ENCODE results near the gene APBB1IP. TPM values are rescaled to one million over a fixed set of nuclear protein-coding genes. Genes with fewer than 3 reads are reported as not detected.
"Not testable (repeated sequence)": the region's sequence is repeated elsewhere in the genome, so short reads cannot be mapped to it uniquely, and the experiment has no call there.

APBB1IP gene
- total RNA-seq, 1 donor from 2014 or later: 40.0 TPM

GRCh38 chr10:26488344-26488743, 50.2 kb downstream of the APBB1IP start:
- H3K36me3 Mint-ChIP-seq (ENCODE audit: low read depth): peaks cover 30% of the 10 kb centered on the region
- intact Hi-C loops (cut with micrococcal nuclease): loop anchor here (5.0 to 10.0 kb wide), 3 partner anchors 209 to 666 kb away; partner anchors contain the start of genes ABI1, MASTL, PDSS1 and YME1L1
- no peaks in the 10 kb centered on the region for H3K27me3 Mint-ChIP-seq
- H3K9me3 Mint-ChIP-seq: peaks cover 5% of the 10 kb centered on the region
- peak overlapping the region; percentile 96 for H3K27ac Mint-ChIP-seq
- H3K4me3 Mint-ChIP-seq: peak overlapping the region; percentile 68
- peaks cover 46% of the 10 kb centered on the region for H3K4me1 Mint-ChIP-seq
- DNase-seq: no peak

GRCh38 chr10:26489081-26489480, 50.9 kb downstream of the APBB1IP start:
- no peak for DNase-seq
- peak overlapping the region; percentile 68 for H3K4me3 Mint-ChIP-seq
- H3K27me3 Mint-ChIP-seq: no peaks in the 10 kb centered on the region
- peaks cover 41% of the 10 kb centered on the region for H3K4me1 Mint-ChIP-seq
- H3K9me3 Mint-ChIP-seq: peaks cover 5% of the 10 kb centered on the region
- peaks cover 38% of the 10 kb centered on the region for H3K36me3 Mint-ChIP-seq (ENCODE audit: low read depth)
- intact Hi-C loops (cut with micrococcal nuclease): loop anchor here (5.0 to 10.0 kb wide), 3 partner anchors 208 to 666 kb away; partner anchors contain the start of genes ABI1, MASTL, PDSS1 and YME1L1
- H3K27ac Mint-ChIP-seq: peak overlapping the region; percentile 96

GRCh38 chr10:26490367-26490766, 52.2 kb downstream of the APBB1IP start:
- H3K27me3 Mint-ChIP-seq, H3K9me3 Mint-ChIP-seq, DNase-seq, H3K27ac Mint-ChIP-seq, H3K4me3 Mint-ChIP-seq: not testable (repeated sequence)
- intact Hi-C loops (cut with micrococcal nuclease): loop anchor here (5.0 kb wide), 1 partner anchor 47 kb away; no protein-coding TSS in a partner anchor
- peaks cover 37% of the 10 kb centered on the region for H3K4me1 Mint-ChIP-seq
- H3K36me3 Mint-ChIP-seq (ENCODE audit: low read depth): peaks cover 48% of the 10 kb centered on the region

- no peak for DNase-seq
- Mint-ChIP-seq H3K36me3 (ENCODE audit: low read depth) (peaks cover 49% of the 10 kb centered on the region), H3K27ac (no peak overlapping the region), H3K4me1 (peaks cover 30% of the 10 kb centered on the region), H3K9me3 (peaks cover 5% of the 10 kb centered on the region), H3K27me3 (no peaks in the 10 kb centered on the region), H3K4me3 (no peak overlapping the region)
- intact Hi-C loops (cut with micrococcal nuclease): loop anchor here (5.0 kb wide), 1 partner anchor 46 kb away; no protein-coding TSS in a partner anchor
Measured at GRCh38 chr10:26491276-26491675, 53.1 kb downstream of the APBB1IP start.

GRCh38 chr10:26491934-26492333, 53.8 kb downstream of the APBB1IP start:
- H3K27ac Mint-ChIP-seq: no peak overlapping the region
- intact Hi-C loops (cut with micrococcal nuclease): loop anchor here (5.0 kb wide), 1 partner anchor 45 kb away; no protein-coding TSS in a partner anchor
- peaks cover 54% of the 10 kb centered on the region for H3K36me3 Mint-ChIP-seq (ENCODE audit: low read depth)

GRCh38 chr10:26492725-26493124, 54.6 kb downstream of the APBB1IP start:
- H3K4me1 Mint-ChIP-seq: peaks cover 16% of the 10 kb centered on the region
- not testable (repeated sequence) for H3K27me3 Mint-ChIP-seq, H3K27ac Mint-ChIP-seq, H3K9me3 Mint-ChIP-seq, H3K4me3 Mint-ChIP-seq, DNase-seq
- H3K36me3 Mint-ChIP-seq (ENCODE audit: low read depth): peaks cover 59% of the 10 kb centered on the region
- intact Hi-C loops (cut with micrococcal nuclease): loop anchor here (5.0 kb wide), 1 partner anchor 45 kb away; no protein-coding TSS in a partner anchor

More at GRCh38 chr10:26491934-26492333, 53.8 kb downstream of the APBB1IP start:
- H3K4me3 Mint-ChIP-seq: no peak overlapping the region
- peaks cover 24% of the 10 kb centered on the region for H3K4me1 Mint-ChIP-seq
- no peak for DNase-seq
- H3K27me3 Mint-ChIP-seq: no peaks in the 10 kb centered on the region
- H3K9me3 Mint-ChIP-seq: peaks cover 5% of the 10 kb centered on the region

GRCh38 chr10:26494018-26494417, 55.9 kb downstream of the APBB1IP start:
- intact Hi-C loops (cut with micrococcal nuclease): loop anchor here (5.0 kb wide), 1 partner anchor 43 kb away; no protein-coding TSS in a partner anchor
- Mint-ChIP-seq H3K36me3 (ENCODE audit: low read depth) (peaks cover 60% of the 10 kb centered on the region), H3K4me1 (peaks cover 6% of the 10 kb centered on the region), H3K27me3 (no peaks in the 10 kb centered on the region), H3K9me3 (peaks cover 5% of the 10 kb centered on the region), H3K4me3 (no peak overlapping the region), H3K27ac (no peak overlapping the region)
- DNase-seq: no peak

GRCh38 chr10:26499426-26499825, 61.3 kb downstream of the APBB1IP start:
- Mint-ChIP-seq H3K4me1 (peaks cover 5% of the 10 kb centered on the region), H3K36me3 (ENCODE audit: low read depth) (peaks cover 70% of the 10 kb centered on the region), H3K4me3 (no peak overlapping the region), H3K27me3 (no peaks in the 10 kb centered on the region), H3K9me3 (no peaks in the 10 kb centered on the region), H3K27ac (no peak overlapping the region)
- DNase-seq: no peak
- intact Hi-C loops (cut with micrococcal nuclease): no loop called here

- no peak overlapping the region for H3K4me3 Mint-ChIP-seq
- peaks cover 7% of the 10 kb centered on the region for H3K4me1 Mint-ChIP-seq
- H3K27me3 Mint-ChIP-seq: no peaks in the 10 kb centered on the region
- DNase-seq: no peak
- H3K27ac Mint-ChIP-seq: no peak overlapping the region
- no peaks in the 10 kb centered on the region for H3K9me3 Mint-ChIP-seq
- intact Hi-C loops (cut with micrococcal nuclease): no loop called here
- H3K36me3 Mint-ChIP-seq (ENCODE audit: low read depth): peaks cover 70% of the 10 kb centered on the region
Measured at GRCh38 chr10:26502986-26503385, 64.8 kb downstream of the APBB1IP start.

- Mint-ChIP-seq H3K36me3 (ENCODE audit: low read depth) (peaks cover 66% of the 10 kb centered on the region), H3K4me3 (no peak overlapping the region), H3K27me3 (no peaks in the 10 kb centered on the region), H3K27ac (peak overlapping the region; percentile 7), H3K4me1 (peaks cover 7% of the 10 kb centered on the region), H3K9me3 (no peaks in the 10 kb centered on the region)
- intact Hi-C loops (cut with micrococcal nuclease): no loop called here
- DNase-seq: peak; percentile 71
Measured at GRCh38 chr10:26503911-26504310, 65.8 kb downstream of the APBB1IP start.

GRCh38 chr10:26504429-26504828, 66.3 kb downstream of the APBB1IP start:
- H3K36me3 Mint-ChIP-seq (ENCODE audit: low read depth): peaks cover 69% of the 10 kb centered on the region
- H3K4me1 Mint-ChIP-seq; intact Hi-C loops (cut with micrococcal nuclease); H3K27ac Mint-ChIP-seq; H3K27me3 Mint-ChIP-seq; H3K4me3 Mint-ChIP-seq; H3K9me3 Mint-ChIP-seq; DNase-seq: not testable (repeated sequence)

GRCh38 chr10:26505491-26505890, 67.3 kb downstream of the APBB1IP start:
- Mint-ChIP-seq H3K9me3 (no peaks in the 10 kb centered on the region), H3K4me1 (peaks cover 7% of the 10 kb centered on the region), H3K4me3 (no peak overlapping the region), H3K27ac (no peak overlapping the region), H3K27me3 (no peaks in the 10 kb centered on the region), H3K36me3 (ENCODE audit: low read depth) (peaks cover 70% of the 10 kb centered on the region)
- DNase-seq: no peak
- intact Hi-C loops (cut with micrococcal nuclease): no loop called here

GRCh38 chr10:26506736-26507135, 68.6 kb downstream of the APBB1IP start:
- DNase-seq: no peak
- H3K4me3 Mint-ChIP-seq: no peak overlapping the region
- H3K9me3 Mint-ChIP-seq: no peaks in the 10 kb centered on the region
- intact Hi-C loops (cut with micrococcal nuclease): no loop called here
- no peak overlapping the region for H3K27ac Mint-ChIP-seq
- H3K4me1 Mint-ChIP-seq: peaks cover 7% of the 10 kb centered on the region
- H3K36me3 Mint-ChIP-seq (ENCODE audit: low read depth): peaks cover 71% of the 10 kb centered on the region
- no peaks in the 10 kb centered on the region for H3K27me3 Mint-ChIP-seq

- Mint-ChIP-seq H3K27ac (peak overlapping the region; percentile 12), H3K4me3 (no peak overlapping the region), H3K4me1 (peaks cover 7% of the 10 kb centered on the region), H3K36me3 (ENCODE audit: low read depth) (peaks cover 74% of the 10 kb centered on the region), H3K27me3 (no peaks in the 10 kb centered on the region), H3K9me3 (no peaks in the 10 kb centered on the region)
- no peak for DNase-seq
- intact Hi-C loops (cut with micrococcal nuclease): no loop called here
Measured at GRCh38 chr10:26507441-26507840, 69.3 kb downstream of the APBB1IP start.

- intact Hi-C loops (cut with micrococcal nuclease): no loop called here
- Mint-ChIP-seq H3K27ac (no peak overlapping the region), H3K36me3 (ENCODE audit: low read depth) (peaks cover 74% of the 10 kb centered on the region), H3K27me3 (no peaks in the 10 kb centered on the region), H3K9me3 (no peaks in the 10 kb centered on the region), H3K4me3 (no peak overlapping the region), H3K4me1 (peaks cover 6% of the 10 kb centered on the region)
- no peak for DNase-seq
Measured at GRCh38 chr10:26508016-26508415, 69.9 kb downstream of the APBB1IP start.
